GM13976 (cell line): ENCODE results near the gene CBFA2T3.

Source experiments
- DNase-seq: peaks from one replicate; pipeline ENCODE4 v3.0.0; 2012; ENCODE audit warnings: low spot score
- CTCF ChIP-seq: IDR thresholded peaks from 2 replicates; pipeline ENCODE4 v1.5.1; 2012; ENCODE audit warnings: borderline replicate concordance, mild to moderate bottlenecking; ENCODE audit not compliant: insufficient read depth; ENCODE audit errors: extremely low read depth, missing control alignments, control extremely low read depth
- in situ Hi-C: fragments of 300-500 bp; cut with MboI; formaldehyde crosslinking; loops from one replicate; pipeline ENCODE4 v1.12.0; 2022; ENCODE audit warnings: low sequenced_read_pairs, mixed read lengths, inconsistent platforms; ENCODE audit not compliant: unreplicated experiment

The CBFA2T3 gene

GRCh38 chr16:88883117-88883895 is 93.7 kb downstream of the CBFA2T3 start:
- no peak for DNase-seq
- in situ Hi-C loops = no loop called here
- no peak for TF ChIP-seq CTCF

DNA sequence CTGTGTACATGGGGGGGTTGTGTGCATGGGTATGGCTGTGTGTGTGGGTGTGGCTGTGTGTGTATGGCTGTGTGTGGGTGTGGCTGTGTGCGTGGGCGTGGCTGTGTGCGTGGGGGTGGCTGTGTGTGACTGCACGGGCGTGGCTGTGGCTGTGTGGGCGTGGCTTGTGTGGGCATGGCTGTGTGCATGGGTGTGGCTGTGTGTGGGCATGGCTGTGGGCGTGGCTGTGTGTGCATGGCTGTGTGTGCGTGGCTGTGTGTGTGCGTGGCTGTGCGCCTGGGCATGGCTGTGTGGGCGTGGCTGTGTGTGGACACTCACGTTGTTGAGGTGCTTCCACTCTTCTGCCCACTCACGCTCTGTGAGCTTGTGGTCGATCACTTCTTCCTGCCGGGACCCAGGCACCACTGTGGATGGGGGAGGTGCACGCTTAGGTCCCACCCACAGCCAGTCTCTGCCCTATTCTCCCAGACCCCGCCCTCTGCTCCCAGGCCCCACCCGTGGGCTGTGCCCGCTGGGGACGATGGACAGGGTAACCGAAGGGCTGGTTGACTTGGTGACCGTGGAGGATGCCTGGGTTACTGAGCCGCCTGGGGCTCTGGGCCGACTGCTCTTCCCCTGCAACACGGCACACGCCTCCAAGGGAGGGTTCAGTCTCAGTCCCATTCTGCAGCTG is 94.5 kb downstream of the CBFA2T3 start:
- in situ Hi-C loops = no loop called here
- DNase-seq = no peak
- TF ChIP-seq CTCF = no peak

- no peak for TF ChIP-seq CTCF
- in situ Hi-C loops = no loop called here
- no peak for DNase-seq
Observed at GRCh38 chr16:88881675-88882357, 95.2 kb downstream of the CBFA2T3 start.

DNA sequence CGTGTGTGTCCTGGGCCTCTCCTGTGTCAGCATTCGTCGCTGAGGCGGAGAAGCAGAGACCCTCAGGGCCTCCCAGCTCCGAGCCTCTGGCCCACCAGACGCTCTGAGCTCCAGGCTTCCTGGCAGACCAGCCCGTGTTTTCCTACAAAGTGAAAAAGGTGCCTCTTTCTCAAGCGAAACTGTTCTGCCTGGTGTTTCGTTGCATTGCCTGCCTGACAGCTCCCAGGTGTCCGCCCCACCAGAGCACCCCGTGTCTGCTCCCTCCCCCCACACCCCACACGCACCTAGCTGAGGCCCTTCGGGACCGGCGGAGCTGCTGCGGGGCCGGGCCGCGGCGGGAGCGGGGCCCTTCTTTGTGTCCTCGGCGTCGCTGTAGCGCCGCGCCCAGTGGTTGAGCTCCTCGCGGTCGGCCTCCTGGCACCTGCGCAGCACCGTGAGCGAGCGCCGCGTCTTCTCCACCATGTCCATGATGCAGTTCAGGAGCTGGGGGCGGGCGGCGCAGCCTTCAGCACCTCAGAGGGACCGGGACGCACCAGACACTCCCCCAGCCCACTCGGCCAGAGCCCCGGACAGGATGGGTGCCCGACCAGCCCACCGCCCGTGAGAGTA is 95.9 kb downstream of the CBFA2T3 start:
- TF ChIP-seq CTCF = no peak
- in situ Hi-C loops = no loop called here
- DNase-seq = no peak

DNA sequence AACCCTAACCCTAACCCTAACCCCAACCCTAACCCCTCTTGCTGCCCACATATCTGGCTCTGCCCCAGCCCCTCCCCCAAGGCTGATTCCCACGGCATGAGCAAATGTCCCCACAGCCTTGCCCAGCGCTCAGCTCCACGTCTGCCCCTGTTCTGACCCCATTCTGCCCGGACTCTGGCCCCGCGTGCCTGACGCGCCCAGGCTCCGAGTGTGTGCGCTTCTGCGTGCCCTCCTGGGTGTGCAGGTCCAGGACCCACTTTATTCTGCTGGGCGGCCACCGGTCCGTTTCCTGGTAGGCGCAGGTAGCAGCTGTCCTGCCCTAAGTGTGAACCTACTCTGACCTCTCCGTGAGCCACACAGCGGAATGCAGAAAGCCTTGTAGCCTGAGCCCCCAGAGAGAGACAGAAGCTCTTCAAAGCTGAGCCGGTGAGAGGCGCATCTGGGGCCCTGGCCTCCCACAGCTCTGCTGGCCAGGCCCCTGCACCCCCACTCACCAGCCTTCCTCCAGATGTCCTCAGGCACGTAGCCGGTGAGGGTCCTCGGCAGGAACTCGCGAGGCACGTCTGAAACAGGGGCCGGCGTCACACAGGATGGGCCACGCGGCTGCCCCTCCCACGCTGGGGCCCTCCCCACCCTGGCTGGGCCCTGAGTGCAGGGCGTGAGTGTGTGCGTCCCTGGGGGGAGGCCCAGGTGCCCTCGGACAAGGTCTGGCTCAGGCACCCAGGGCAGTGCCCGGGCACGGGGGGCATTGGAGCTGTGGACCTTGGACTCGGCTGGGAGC is 96.6 kb downstream of the CBFA2T3 start:
- in situ Hi-C loops = no loop called here
- DNase-seq = no peak
- TF ChIP-seq CTCF = no peak

DNA sequence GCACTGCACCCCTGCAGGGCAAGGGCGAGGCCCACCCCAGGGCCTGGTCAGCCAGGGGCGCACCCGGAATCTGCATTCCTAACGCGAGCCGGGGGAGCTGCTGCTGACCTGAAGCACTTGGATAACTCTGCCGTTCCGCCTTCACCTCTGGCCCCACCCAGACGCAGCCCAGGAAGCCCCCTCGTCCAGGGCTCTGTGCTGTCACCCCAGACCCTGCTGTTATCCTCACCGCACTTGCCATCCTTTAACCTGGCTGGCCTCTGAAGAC is 97.3 kb downstream of the CBFA2T3 start:
- in situ Hi-C loops = no loop called here
- DNase-seq = no peak
- no peak for TF ChIP-seq CTCF
